GM21423 (cell line): Measurements from ENCODE around the gene PPP1R3G.
A peak's percentile ranks its signal among the peaks of the same experiment; 100 is the strongest.

ENCODE experiments used
- ATAC-seq: cut with Tn5 transposase; IDR thresholded peaks from one replicate; pipeline ENCODE4 v1.9.1; 2021; ENCODE audit warnings: mild to moderate bottlenecking, moderate library complexity; ENCODE audit not compliant: unreplicated experiment

Gene PPP1R3G

DNA sequence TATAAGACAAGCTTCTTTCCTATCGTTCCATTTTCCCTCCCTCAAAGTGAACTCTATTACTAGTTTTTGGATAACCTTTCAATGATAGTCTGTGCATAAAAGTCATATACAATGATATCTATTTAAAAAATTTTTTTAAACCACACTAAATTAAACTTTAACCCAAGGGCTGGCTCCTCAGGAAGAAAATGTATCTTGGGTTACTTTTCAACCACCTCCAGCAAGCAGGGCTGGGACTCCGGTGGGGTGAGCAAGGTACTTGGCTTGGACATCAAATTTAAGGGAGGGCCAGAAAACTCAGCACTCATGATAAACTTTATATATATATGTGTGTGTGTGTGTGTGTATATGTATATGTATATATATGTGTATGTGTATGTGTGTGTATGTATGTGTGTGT lies 13.9 kb upstream of the PPP1R3G start:
- ATAC-seq = no peak

DNA sequence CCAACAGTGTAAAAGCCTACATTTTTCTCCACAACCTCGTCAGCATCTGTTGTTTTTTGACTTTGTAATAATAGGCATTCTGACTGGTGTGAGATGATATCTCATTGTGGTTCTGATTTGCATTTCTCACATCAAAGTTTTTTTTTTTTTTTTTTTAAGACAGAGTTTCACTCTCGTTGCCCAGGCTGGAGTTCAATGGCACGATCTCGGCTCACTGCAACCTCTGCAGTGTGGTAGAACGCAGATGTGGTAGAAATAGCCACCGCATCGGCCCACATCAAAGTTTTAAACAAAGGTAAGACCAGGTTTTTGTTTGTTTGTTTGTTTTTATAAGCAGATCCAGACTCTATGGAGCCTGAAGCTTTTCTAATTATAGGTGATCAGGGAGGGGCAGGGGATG lies 12.7 kb upstream of the PPP1R3G start:
- no peak for ATAC-seq

DNA sequence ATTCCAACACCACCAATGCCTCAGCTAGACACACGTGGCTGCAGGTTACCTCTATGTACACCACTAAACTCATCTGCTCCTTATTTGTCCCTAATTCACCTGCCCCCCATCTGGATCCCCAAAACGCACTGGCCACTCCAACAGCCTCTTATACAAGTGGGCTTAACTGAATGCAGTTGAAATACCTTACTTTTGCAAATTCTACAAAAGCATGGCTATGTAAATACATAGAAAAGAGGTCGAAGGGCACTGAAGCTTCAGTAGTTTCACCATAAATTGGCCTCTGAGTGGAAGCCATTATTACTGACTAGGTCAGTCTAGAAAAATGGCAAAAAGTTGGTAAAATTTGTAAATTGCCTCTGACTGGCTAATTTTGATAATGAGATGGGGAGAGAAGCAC lies 11.1 kb upstream of the PPP1R3G start:
- ATAC-seq = no peak

DNA sequence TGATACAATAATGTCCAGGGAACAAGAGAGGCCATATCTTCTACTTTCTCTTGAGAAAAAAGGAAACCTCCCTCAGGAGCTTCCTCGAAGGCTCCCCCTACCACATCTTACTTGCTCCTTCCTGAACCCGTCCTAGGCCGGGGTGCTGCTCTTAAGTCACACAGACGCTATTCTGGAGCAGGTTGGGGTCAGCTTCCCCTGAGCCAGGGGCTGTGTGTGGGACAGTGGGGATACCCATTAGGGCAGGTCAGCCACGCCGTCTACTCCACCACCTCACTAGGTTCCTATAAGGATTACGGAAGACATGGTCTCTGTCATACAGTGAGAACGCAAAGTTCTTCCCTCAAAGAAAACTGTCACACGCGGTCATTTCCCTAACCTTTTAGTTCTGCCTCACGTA lies 8.2 kb upstream of the PPP1R3G start:
- no peak for ATAC-seq

DNA sequence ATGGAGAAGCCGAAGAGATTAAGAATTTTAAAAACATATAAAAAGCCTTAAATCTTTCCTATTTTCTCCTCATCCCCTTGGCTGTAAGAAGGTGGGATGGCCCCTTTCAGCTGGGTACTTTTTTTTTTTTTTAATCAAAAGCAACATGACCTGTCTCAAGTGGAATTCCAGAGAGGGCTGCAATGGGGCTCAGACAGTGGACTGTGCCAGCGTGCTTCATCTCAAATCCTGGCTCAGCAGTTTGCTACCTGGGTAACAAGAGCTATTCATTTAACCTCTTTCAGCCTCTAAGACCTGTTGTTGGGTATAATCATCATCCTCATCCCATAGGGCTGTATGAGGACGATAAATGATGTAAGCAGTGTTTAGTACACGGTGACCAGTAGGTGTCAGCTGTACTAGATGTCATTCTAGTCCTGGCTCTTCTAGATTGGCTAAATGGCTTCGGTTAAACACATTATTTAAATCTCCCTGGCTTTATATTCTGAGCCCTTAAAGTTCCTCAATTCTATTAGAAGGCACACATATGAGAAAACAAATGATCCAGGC lies 6.9 kb upstream of the PPP1R3G start:
- peak; percentile 49 for ATAC-seq

DNA sequence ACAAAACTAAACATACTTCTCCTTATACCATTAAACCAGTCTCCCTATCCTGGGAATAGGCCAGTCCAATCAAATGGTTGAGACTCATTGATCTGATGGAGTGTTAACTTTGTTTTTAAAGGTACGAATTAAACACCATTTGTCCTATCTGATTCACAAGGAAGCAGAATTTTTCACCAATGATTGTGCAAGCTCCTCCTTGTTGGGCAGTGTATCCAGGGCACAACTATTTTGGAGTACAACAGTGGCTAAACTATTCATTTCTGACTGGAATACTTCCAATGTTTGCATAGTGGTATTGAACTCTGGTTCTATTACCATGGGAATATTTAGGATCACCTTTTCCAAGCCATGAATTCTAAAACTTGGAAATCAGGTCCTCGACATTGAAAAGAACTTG lies 5.4 kb upstream of the PPP1R3G start:
- ATAC-seq = no peak

DNA sequence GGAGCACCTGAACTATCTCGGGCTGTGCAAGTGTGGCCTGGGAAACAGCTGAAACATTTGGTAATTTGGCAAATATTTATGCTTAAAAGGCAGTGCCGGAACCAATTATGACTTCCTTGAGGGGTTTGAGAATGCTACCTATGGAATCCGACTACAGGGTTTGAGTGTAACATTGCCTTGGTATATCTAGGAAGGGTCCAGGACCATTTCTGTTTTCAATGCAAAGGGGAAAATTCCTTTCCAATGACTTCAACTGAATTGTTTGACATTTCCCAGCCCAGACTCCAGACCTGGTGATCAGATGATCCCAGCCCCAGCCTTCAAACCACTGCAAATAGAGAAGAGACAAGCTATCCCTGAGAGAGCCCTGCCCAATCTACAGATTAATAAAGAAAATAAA lies 4.6 kb upstream of the PPP1R3G start:
- ATAC-seq = no peak

DNA sequence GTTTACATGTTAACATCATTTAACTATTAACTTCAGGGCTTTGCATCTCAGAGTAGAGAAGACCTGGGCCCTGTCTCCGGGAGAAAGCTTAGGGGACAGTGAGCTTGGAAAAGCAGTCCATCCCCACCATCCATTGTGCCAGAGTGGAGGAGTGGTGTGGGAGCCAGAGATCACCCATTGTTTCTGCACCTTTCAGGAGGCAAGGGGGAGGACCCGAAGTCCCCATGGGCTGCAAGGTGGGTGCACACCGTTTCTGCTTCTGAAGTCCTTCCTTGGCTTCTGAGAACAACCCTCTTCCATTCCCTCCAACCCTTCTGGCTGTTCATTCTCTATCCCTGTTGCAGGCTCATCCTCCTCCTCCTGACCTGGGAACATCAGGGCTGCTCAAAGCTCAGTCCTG lies 4.0 kb upstream of the PPP1R3G start:
- no peak for ATAC-seq

DNA sequence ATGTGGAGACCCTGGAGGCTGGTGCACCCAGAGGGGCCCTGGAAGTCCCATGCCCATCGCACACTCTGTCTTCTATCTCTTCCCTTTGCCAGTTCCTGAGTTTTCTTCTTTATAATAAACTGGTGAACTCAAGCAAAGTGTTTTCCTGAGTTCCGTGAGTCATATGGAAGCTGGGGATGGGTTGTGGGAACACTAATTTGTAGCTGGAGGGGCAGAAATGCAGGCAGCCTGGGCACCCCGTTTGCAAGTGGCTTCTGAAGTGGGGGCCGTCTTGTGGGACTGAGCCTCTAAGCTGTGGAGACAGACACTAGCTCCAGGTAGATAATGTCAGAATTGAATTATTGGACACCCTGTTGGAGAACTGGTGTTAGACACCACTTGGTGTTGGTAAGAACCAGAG lies 3.2 kb upstream of the PPP1R3G start:
- no peak for ATAC-seq

DNA sequence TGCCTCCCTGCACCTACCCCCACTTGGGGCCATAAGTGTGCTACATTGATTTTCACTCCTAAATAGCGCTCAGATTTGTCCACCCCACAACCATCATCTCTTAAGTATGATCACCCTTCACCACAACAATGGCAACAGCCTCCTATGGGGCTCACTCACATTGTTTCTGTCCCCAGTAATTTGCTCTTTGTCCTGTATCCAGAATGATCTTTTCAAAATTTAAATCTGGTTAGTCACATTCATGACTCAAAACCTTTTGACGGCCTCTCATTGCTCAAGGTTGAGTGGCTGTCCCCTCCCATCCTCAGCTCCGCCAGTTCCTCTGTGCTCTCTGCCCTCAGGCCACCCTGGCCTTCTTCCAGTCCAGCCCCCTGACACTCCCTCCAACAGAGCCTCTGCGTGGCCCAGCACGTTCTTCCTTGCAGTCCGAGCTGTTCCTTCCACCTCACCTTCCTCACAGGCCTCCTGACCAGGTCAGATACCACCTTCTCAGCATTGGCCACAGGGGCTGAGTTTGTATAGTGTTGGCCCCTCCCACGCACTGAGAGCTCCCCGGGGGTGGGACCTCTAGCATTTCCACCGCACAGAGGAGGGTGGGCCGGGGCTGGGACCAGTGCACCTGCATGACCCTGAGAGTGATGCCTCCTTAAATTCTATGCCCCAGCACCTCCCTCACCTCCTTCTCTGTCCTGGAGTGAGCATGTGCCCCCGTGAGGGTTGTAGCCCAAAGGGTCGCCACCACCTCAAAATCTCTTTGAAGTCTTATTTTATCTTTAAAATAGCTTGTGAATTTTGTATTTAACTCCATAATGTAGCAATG lies 2.4 kb upstream of the PPP1R3G start:
- no peak for ATAC-seq

DNA sequence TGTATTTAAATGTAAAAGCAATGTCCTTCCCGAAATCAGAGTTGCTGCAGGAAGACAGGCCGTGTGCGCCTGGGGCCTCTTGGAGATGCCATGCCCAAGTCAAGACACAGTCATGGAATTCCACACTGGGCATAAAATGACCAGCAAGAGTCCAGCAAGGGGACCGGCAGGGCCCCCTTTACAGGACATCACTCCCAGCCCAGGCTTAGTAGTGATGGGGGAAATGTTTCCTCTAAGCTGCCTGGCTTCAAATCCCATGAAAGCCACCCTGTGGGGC lies 1.9 kb upstream of the PPP1R3G start:
- ATAC-seq = no peak

DNA sequence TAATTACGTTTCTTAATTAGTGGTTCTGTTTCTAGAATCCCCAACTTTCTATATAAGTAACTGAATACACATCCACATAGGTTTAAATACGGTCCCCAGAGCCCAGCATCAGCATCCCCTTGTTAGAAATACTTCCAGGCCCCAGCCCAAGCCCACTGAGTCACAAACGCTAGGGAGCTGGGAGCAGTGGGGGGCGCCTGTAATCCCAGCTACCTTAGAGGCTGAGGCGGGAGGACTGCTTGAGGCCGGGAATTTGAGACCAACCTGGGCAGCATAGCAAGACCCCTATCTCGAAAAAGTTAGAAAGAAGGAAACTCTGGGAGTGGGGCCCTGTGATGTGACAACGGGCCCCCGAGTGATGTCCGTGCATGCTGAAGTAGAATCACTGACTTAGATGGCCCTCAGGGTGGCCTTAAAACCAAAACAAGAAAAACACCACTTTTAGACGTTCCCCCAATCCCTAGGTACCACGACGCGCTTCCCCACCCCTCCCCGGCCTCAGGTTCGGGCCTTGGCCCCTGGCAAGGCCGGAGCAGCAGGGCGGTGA lies 1.3 kb upstream of the PPP1R3G start:
- no peak for ATAC-seq

DNA sequence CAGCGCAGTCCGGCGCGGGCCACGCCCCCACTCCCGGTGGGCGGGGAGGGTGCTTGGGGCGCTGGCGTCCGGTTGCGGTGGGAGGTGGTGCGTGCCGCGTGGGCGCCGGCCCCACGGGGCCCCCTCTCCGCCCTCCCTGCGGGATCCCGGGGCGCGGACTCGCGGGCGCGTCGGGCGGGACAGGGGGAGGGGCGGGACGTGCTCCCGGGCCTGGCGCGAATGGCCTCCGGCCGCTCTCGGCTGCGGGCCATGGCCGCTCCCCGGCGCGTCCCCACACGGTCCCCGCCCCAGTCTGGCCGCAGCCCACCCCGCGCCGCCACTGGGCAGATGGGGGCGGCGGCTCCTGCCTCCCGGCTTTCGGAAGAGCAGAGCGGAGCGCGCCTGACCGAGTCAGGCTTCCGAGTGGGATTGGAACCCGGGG lies 771 bp upstream of the PPP1R3G start:
- ATAC-seq = peak; percentile 35

DNA sequence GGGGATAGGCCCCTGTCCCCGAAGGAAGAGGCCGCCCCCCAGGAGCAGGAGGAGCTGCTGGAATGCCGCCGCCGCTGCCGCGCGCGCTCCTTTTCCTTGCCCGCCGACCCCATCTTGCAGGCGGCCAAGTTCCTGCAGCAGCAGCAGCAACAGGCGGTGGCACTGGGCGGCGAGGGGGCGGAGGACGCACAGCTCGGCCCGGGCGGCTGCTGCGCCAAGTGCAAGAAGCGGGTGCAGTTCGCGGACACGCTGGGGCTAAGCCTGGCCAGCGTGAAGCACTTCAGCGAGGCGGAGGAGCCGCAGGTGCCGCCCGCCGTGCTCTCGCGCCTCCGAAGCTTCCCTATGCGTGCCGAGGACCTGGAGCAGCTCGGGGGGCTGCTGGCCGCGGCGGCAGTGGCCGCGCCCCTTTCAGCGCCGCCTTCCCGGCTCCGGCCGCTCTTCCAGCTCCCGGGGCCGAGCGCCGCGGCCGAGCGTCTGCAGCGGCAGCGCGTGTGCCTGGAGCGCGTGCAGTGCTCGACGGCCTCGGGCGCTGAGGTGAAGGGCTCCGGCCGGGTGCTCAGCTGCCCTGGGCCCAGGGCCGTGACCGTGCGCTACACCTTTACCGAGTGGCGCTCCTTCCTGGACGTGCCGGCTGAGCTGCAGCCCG lies 630 bp downstream of the PPP1R3G start:
- ATAC-seq = no peak

DNA sequence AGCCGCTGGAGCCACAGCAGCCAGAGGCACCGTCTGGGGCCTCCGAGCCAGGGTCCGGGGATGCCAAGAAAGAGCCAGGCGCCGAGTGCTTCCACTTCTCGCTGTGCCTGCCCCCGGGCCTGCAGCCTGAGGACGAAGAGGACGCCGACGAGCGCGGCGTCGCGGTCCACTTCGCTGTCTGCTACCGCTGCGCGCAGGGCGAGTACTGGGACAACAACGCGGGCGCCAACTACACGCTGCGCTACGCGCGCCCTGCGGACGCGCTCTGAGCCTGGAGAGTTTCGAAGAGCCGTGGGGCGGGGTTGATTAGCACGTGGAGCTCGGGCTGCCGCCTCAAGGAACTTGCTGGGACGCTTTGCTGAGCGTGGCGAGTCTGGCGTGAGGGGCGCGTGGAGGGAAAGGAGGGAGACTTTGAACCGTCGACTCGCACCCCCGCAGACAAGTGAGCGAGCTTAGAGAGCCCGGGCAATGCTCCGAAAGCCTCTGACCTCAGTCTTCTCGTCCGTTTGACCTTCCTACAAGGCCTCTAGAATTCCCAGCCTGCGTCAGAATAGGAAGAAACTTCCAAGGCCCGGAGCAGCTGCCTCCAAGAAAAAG lies 1.3 kb downstream of the PPP1R3G start:
- ATAC-seq = no peak

DNA sequence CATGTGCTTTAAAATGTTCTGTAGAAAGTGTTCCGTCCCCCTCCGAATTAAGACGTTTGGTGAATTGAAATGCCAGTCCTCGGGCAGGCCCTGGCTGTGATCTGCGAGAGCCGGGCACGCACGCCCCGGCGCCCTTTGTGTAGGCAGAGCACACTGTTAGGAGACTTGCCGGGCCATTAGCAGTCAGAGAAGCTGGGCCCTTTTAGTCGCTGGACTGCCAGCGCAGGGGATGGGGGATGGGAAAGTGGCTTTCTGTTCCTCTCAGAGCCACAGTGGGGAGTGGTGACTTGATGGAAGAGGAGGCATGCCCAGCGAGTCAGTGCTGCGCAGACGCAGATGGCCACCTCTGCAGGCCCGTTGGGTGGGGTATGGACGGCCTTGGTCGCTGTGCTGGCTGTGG lies 2.2 kb downstream of the PPP1R3G start:
- no peak for ATAC-seq

DNA sequence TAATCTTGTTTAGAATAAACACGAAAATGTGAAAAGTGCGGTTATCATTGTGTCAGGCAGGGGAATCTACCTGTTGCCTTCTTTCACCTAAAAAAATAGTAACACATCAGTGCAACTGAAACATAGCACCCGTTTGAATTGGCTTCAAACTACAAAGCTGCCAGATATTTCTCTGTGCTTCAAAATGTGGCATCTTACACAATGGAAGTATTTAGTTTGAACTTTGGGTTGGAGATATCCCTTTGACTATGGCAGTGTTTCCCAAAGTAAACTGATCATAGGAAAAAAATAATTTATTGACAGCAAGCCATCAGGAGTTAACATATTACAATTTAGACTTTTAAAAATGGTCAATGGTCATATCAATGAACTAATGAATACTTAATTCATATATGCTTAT lies 3.6 kb downstream of the PPP1R3G start:
- no peak for ATAC-seq

DNA sequence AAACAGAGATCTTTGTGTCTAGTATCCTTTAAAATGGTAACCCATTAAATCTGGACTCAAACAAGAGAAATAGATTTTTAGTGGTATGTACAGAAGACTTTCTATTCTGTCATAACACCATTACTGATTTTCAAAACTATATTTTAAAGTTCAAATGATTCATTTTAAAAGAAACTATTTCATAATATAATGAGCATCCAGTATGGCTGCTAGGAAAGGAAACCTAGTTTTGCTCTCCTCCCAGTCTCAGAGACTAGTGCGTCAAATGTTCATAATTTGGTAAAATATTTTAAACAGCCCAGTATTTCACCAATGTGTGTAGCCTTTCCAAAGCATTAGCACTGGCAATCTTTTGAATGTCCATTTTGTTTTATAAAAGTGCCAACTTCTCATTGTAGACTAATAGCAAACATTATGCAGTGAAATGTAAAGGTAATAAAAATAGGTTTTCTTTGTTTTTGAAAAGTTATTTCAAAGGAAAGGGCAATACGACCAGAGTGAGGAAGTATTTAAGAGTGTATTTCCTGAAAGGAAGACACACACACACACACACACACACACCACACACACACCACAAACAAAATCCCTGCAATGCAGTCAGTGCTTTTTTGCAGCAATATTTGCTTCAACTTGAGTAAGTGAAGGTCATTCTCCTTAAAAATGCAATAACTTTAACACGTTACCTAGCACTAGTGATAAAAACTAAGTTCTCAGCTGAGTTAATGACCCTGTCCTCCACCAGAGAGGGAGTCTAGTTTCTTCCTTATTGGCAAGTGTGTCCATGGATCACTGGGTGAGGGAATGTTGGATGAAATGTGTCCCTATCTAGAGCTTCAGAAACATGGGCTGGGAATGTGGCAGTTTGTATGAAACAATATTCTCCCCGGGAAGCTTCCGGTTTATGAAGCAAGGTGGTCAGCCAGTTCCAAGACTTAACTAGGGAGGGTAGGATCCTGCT lies 4.6 kb downstream of the PPP1R3G start:
- no peak for ATAC-seq

DNA sequence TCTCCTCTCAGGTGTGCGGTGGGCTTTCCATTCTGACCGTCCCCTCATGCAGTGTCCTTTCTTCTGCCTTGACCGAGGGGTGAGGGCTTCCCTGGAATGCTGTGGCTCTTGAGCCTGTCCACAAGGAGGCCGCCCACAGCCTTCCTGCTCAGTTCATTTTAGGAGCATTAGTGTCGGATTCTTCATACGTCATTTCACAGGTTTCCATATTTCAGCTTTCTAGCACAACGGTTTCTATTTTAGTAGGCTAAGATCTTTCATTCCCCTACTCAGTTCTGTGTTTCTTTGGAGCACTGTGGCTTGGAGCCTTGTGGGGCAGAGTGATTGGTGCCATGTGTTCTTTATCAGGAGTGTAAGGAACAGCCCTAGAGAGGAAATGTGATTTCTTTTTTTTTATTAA lies 5.5 kb downstream of the PPP1R3G start:
- no peak for ATAC-seq

DNA sequence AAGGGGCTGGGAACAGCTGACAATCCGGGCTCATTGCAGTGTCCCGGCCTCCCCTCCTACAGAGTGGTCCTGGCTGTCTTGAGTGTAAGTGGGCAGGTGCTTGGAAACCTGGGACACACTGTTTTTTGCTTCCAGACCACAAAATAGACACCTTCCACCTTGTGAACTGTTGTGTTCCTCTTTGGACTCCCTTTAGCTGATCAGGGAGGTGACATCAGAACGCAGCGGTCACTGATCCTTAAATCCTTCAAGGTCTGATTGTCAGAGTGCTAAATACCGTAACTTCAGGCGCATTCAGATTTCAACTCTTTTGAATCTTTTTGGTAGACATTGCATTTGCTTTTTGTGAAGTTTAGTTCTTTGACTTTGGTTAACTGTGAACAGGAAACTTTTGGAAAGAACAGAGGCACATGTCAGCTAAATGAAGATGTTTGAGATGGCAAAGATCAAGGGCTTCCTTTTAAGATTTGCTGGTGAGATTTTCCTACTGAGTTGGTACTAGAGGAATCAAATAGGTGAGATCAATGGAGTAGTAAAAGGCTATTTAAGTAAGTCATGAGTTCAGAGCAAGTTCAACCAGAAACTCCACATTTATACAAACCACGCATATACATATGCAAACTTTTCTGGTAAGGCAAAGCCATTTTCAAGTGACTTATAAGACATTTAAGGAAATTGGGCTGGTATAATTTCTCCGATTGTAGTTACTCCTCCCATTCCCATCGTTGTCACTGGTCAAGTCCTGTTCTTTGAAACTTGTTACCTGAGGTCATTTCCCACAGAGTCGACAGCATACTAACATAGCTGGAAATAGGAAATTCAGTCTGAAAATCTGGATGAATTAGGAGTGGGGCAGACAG lies 6.3 kb downstream of the PPP1R3G start:
- no peak for ATAC-seq
